CD4-positive, CD25-positive, alpha-beta regulatory T cell (primary cell): ENCODE results near the gene RIC8A. TPM values are rescaled to one million over a fixed set of nuclear protein-coding genes. Genes with fewer than 3 reads are reported as not detected.
A peak's percentile ranks its signal among the peaks of the same experiment; 100 is the strongest.
"Not testable (repeated sequence)": the region's sequence is repeated elsewhere in the genome, so short reads cannot be mapped to it uniquely, and the experiment has no call there.

Source experiments
- ATAC-seq, 2 donors: fragments of 150-1000 bp; cut with Tn5 transposase; one replicate each; pipeline ENCODE4 v1.10.0; 2021; ENCODE audit warnings: low read depth in 2 of 2, moderate number of reproducible peaks in 2 of 2, moderate library complexity in 1 of 2
- DNase-seq, 3 donors: peaks; one replicate each; pipeline versions ENCODE4 v3.0.0 to v3.0.0-alpha.2; 2012 to 2022; ENCODE audit warnings: mixed read lengths in 1 of 3
- H3K27ac ChIP-seq: one replicate; pipeline ENCODE4 v1.7.0; 2013; ENCODE audit warnings: mild to moderate bottlenecking, low read length; ENCODE audit not compliant: insufficient read depth, poor library complexity, severe bottlenecking
- H3K27me3 ChIP-seq: one replicate; pipeline ENCODE4 v1.7.0; 2013; ENCODE audit warnings: low read length; ENCODE audit not compliant: control insufficient read depth, insufficient read depth
- H3K36me3 ChIP-seq: one replicate; pipeline ENCODE4 v1.7.0; 2013; ENCODE audit warnings: mild to moderate bottlenecking, low read length, moderate library complexity; ENCODE audit not compliant: control insufficient read depth, insufficient read depth
- H3K4me1 ChIP-seq: 2 replicates; pipeline ENCODE4 v1.7.0; 2013; ENCODE audit warnings: mild to moderate bottlenecking, low read length; ENCODE audit not compliant: insufficient read depth, control insufficient read depth, poor library complexity, severe bottlenecking
- H3K4me3 ChIP-seq: one replicate; pipeline ENCODE4 v1.7.0; 2013; ENCODE audit warnings: low read depth, mild to moderate bottlenecking, low read length, moderate library complexity
- H3K9me3 ChIP-seq, 2 experiments: 1 replicate in 1 of 2; 2 replicates in 1 of 2; pipeline ENCODE4 v1.7.0; 2013; ENCODE audit warnings: low read length in 2 of 2, mild to moderate bottlenecking in 1 of 2, moderate library complexity in 1 of 2; ENCODE audit not compliant: control insufficient read depth in 2 of 2
- H3K27ac Mint-ChIP-seq, 3 donors: one replicate each; pipeline ENCODE4 v1.8.0; 2020 to 2022; ENCODE audit warnings: mild to moderate bottlenecking in 3 of 3, mixed read lengths in 3 of 3, moderate library complexity in 2 of 3
- H3K27me3 Mint-ChIP-seq: one replicate; pipeline ENCODE4 v1.8.0; 2022; ENCODE audit warnings: mild to moderate bottlenecking, mixed read lengths
- H3K36me3 Mint-ChIP-seq: one replicate; pipeline ENCODE4 v1.8.0; 2020; ENCODE audit warnings: mixed read lengths
- H3K4me1 Mint-ChIP-seq, 4 donors: one replicate each; pipeline ENCODE4 v1.8.0; 2020 to 2022; ENCODE audit warnings: mixed read lengths in 4 of 4, mild to moderate bottlenecking in 1 of 4
- H3K4me3 Mint-ChIP-seq, 4 donors: one replicate each; pipeline ENCODE4 v1.8.0; 2020 to 2022; ENCODE audit warnings: mild to moderate bottlenecking in 4 of 4, mixed read lengths in 4 of 4, moderate library complexity in 3 of 4
- H3K9me3 Mint-ChIP-seq, 7 donors: one replicate each; pipeline ENCODE4 v1.8.0; 2020 to 2022; ENCODE audit warnings: mixed read lengths in 7 of 7, mild to moderate bottlenecking in 3 of 7, moderate library complexity in 2 of 7
- polyA plus RNA-seq, 4 donors: library from polyadenylated mRNA; unstranded; fragments of 300-500 nt; fragmentation: Illumina TruSeq; gene quantifications; one replicate each; pipeline ENCODE4 v1.2.3, GENCODE V29; 2021
- total RNA-seq: library from RNA; stranded (reverse); gene quantifications from one replicate; pipeline ENCODE4 v1.2.3, GENCODE V29; 2022

The RIC8A gene
- total and polyA plus RNA-seq, 5 donors from 2014 or later = 74.1 to 135 (median 78.6) TPM

- no peaks in the 10 kb centered on the region for H3K9me3 Mint-ChIP-seq
- no peaks in the 10 kb centered on the region for H3K27me3 Mint-ChIP-seq
- ATAC-seq = peak; percentile 88 to 90
- peaks cover 13 to 53% (median 26%) of the 10 kb centered on the region in 4 donors for H3K4me1 Mint-ChIP-seq
- peak within 1 kb of the TSS; percentile 98 to 100 (median 98) for H3K27ac Mint-ChIP-seq
- H3K36me3 Mint-ChIP-seq = peaks cover 4% of the 10 kb centered on the region
- Histone ChIP-seq H3K9me3 (no peaks in the 10 kb centered on the region), H3K4me3 (peak within 1 kb of the TSS; percentile 92), H3K36me3 (peaks cover 20% of the 10 kb centered on the region), H3K4me1 (peaks cover 25% of the 10 kb centered on the region), H3K27me3 (no peaks in the 10 kb centered on the region), H3K27ac (peak within 1 kb of the TSS; percentile 99)
- DNase-seq = peak; percentile 80 to 89 (median 87)
- peak within 1 kb of the TSS; percentile 96 to 99 (median 98) for H3K4me3 Mint-ChIP-seq
These were observed 28.7 kb downstream of the RIC8A start, which contains the start of gene SIRT3 for GRCh38 chr11:235997-236773. Gene SIRT3, minus strand, starts transcription at chr11:236342. Its CDS starts 14 bp downstream, at chr11:236328.

DNA sequence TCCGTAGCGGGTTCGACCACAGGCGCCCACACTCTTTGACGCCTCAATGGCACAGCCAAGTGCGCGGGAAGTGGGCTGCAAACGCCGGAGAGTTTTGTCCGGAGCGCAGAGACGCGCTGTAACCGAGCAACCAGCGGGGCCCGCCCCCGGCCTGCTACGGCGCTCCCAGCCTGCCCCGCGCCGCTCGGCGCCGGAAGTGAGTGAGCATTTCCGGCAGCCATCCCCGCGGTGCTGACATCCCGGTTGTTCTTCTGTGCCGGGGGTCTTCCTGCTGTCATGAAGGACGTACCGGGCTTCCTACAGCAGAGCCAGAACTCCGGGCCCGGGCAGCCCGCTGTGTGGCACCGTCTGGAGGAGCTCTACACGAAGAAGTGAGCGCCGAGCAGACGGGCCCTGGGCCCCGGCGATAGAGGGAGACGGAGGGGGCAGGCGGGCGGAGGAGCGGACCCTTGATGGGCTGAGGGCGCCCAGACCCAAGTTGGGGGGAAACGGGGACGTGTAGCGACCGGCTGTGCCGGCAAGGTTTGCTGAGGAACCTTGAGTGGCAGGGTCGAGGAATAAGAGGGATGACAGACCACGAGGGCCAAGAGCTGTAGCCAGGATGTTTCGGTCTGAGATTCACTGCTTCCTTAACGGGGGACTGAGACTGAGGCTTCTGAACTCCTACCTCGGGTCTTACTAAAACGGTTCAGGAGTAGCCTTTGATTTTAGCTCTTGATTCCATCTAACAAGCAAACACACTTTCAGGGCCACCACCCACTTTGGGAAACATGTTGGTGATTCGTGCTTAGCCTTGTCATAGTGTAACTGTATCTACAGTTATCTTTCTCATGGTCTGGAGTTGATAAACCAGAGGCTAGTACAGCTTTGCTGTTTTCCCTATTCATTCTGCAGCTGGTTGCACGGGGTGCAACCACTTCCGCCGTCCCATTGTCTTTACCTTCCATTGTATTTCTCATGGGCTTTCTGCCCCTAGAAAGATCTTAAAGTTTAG is 29.6 kb downstream of the RIC8A start, which contains the start of gene PSMD13:
TSS of gene PSMD13 (plus strand) at position 203 of the 994 bp plus-strand sequence. CDS start at position 277, 74 bp downstream.
- ATAC-seq (peak; percentile 85 to 86), DNase-seq (peak; percentile 82 to 91 (median 88))
- Mint-ChIP-seq H3K4me1 (peaks cover 22 to 62% (median 31%) of the 10 kb centered on the region in 4 donors), H3K9me3 (no peaks in the 10 kb centered on the region), H3K36me3 (peaks cover 11% of the 10 kb centered on the region), H3K27me3 (no peaks in the 10 kb centered on the region), H3K4me3 (peak within 1 kb of the TSS; percentile 96 to 99 (median 98)), H3K27ac (peak within 1 kb of the TSS; percentile 98 to 100 (median 98))
- no peaks in the 10 kb centered on the region for H3K27me3 ChIP-seq
- peak within 1 kb of the TSS; percentile 99 for H3K27ac ChIP-seq
- peaks cover 25% of the 10 kb centered on the region for H3K4me1 ChIP-seq
- H3K36me3 ChIP-seq = peaks cover 29% of the 10 kb centered on the region
- H3K9me3 ChIP-seq = no peaks in the 10 kb centered on the region
- H3K4me3 ChIP-seq = peak within 1 kb of the TSS; percentile 92

DNA sequence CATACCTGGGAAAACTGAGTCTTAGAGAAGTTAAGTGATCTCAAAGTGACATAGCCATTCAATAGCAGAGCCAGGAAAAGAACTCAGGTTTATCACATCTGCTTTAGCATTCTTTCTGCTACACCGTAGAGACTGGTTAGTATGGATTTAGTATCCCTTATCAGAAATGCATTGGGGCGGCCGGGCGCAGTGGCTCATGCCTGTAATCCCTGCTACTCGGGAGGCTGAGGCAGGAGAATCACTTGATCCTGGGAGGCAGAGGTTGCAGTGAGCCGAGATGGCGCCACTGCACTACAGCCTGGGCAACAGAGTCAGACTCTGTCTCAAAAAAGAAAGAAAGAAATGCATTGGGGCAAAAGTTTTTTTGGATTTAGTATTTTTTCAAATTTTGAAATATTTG is 30.8 kb downstream of the RIC8A start:
- H3K27me3 ChIP-seq, H3K27ac ChIP-seq, H3K9me3 ChIP-seq, DNase-seq, H3K9me3 Mint-ChIP-seq, ATAC-seq, H3K27me3 Mint-ChIP-seq: not testable (repeated sequence)
- peaks cover 35% of the 10 kb centered on the region for H3K36me3 ChIP-seq
- H3K4me1 ChIP-seq = peaks cover 25% of the 10 kb centered on the region
- Mint-ChIP-seq H3K4me3 (peak overlapping the region; percentile 96 to 99 (median 98)), H3K4me1 (peaks cover 23 to 64% (median 35%) of the 10 kb centered on the region in 4 donors), H3K36me3 (peaks cover 18% of the 10 kb centered on the region), H3K27ac (peak overlapping the region in 2 of 3 donors; percentile 25 to 98)
- peak overlapping the region; percentile 92 for H3K4me3 ChIP-seq

GRCh38 chr11:240315-240714 is 32.8 kb downstream of the RIC8A start:
- Histone ChIP-seq H3K27ac (no peak overlapping the region), H3K4me1 (peaks cover 22% of the 10 kb centered on the region), H3K4me3 (no peak overlapping the region), H3K36me3 (peaks cover 54% of the 10 kb centered on the region), H3K9me3 (no peaks in the 10 kb centered on the region), H3K27me3 (no peaks in the 10 kb centered on the region)
- DNase-seq (no peak), ATAC-seq (no peak)
- H3K4me1 Mint-ChIP-seq = peaks cover 23 to 59% (median 34%) of the 10 kb centered on the region in 4 donors
- no peaks in the 10 kb centered on the region for H3K9me3 Mint-ChIP-seq
- H3K27ac Mint-ChIP-seq = no peak overlapping the region
- no peaks in the 10 kb centered on the region for H3K27me3 Mint-ChIP-seq
- peaks cover 27% of the 10 kb centered on the region for H3K36me3 Mint-ChIP-seq
- H3K4me3 Mint-ChIP-seq = peak overlapping the region in 1 of 4 donors; percentile 96

DNA sequence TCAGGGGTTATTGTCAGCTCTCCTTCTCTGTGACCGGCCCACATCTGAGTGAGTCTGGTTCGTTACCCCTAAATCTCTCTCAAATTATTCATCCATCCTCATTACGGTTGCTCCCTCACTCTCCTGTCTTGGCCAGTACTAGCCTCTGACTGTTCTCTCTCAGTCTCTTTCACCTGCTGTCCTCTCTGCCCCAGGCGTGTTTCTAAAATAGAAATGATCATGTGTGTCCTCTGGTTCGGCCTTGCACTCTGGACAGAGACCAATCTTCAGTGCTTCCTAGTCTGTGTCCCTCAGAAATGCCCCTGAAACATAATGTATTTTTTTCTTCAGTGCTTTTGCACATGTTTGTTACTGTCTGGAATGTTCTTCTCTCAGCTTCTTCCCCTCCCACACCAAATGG is 34.1 kb downstream of the RIC8A start:
- Mint-ChIP-seq H3K4me3 (peak overlapping the region in 2 of 4 donors; percentile 22 to 86), H3K36me3 (peaks cover 35% of the 10 kb centered on the region)
- H3K36me3 ChIP-seq = peaks cover 67% of the 10 kb centered on the region

DNA sequence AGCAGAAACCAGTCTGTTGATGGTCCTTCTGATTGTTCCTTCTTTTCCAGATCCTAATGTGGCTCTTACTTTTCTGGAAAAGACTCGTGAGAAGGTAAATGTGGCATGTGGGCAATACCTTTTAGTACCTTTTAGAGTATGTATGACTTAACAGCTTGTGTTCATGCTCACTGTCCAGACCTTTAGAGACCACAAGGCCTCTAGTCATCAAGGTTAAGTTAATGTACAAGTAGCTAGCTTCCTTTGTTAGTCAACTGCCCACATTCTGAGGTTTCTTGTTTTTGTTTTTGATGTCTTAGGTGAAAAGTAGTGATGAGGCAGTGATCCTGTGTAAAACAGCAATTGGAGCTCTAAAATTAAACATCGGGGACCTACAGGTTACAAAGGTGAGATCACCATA is 36.9 kb downstream of the RIC8A start:
- Mint-ChIP-seq H3K4me3 (no peak overlapping the region), H3K27ac (no peak overlapping the region), H3K9me3 (peaks cover 0 to 1% (median 0%) of the 10 kb centered on the region in 7 donors), H3K4me1 (peaks cover 15 to 35% (median 20%) of the 10 kb centered on the region in 4 donors), H3K27me3 (no peaks in the 10 kb centered on the region), H3K36me3 (peaks cover 53% of the 10 kb centered on the region)
- DNase-seq (no peak), ATAC-seq (no peak)
- peaks cover 87% of the 10 kb centered on the region for H3K36me3 ChIP-seq
- no peaks in the 10 kb centered on the region for H3K27me3 ChIP-seq
- H3K4me3 ChIP-seq = no peak overlapping the region
- no peak overlapping the region for H3K27ac ChIP-seq
- H3K9me3 ChIP-seq = no peaks in the 10 kb centered on the region
- no peaks in the 10 kb centered on the region for H3K4me1 ChIP-seq

More for the DNA sequence above, 34.1 kb downstream of the RIC8A start:
- no peak for DNase-seq
- no peak overlapping the region for H3K4me3 ChIP-seq
- H3K4me1 Mint-ChIP-seq = peaks cover 22 to 58% (median 28%) of the 10 kb centered on the region in 4 donors
- no peaks in the 10 kb centered on the region for H3K9me3 ChIP-seq
- H3K4me1 ChIP-seq = peaks cover 15% of the 10 kb centered on the region
- ATAC-seq = no peak
- H3K27ac ChIP-seq = no peak overlapping the region
- no peaks in the 10 kb centered on the region for H3K27me3 Mint-ChIP-seq
- peaks cover 0 to under 1% (median 0%) of the 10 kb centered on the region in 7 donors for H3K9me3 Mint-ChIP-seq
- no peak overlapping the region for H3K27ac Mint-ChIP-seq
- no peaks in the 10 kb centered on the region for H3K27me3 ChIP-seq

DNA sequence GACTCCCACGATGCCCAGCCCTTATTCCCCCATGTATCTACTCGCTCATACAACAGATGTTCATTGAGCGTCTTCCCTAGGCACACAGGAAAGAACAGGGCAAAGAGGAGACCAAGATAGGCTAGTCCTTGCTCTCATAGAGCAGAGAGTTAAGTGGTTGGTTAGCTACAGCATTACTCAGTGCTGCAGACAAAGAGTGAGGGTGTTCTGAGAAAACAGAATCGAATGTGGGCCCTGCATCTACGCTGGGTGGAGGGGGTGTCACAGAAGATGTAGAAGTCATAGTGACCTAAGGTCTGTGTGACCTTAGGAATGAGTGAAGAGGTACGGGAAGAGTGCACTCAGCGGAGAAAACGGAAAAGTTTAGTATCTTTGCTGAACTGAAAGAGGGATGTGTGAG is 41.6 kb downstream of the RIC8A start:
- peak overlapping the region in 1 of 3 donors; percentile 84 for H3K27ac Mint-ChIP-seq
- H3K36me3 ChIP-seq = peaks cover 89% of the 10 kb centered on the region

More for the DNA sequence above, 41.6 kb downstream of the RIC8A start:
- peaks cover 3% of the 10 kb centered on the region for H3K4me1 ChIP-seq
- Mint-ChIP-seq H3K36me3 (peaks cover 55% of the 10 kb centered on the region), H3K9me3 (peaks cover 0 to 1% (median 0%) of the 10 kb centered on the region in 7 donors), H3K4me3 (no peak overlapping the region), H3K27me3 (no peaks in the 10 kb centered on the region), H3K4me1 (peaks cover 0 to 17% (median 4%) of the 10 kb centered on the region in 4 donors)
- DNase-seq = no peak
- H3K4me3 ChIP-seq = no peak overlapping the region
- no peaks in the 10 kb centered on the region for H3K27me3 ChIP-seq
- no peaks in the 10 kb centered on the region for H3K9me3 ChIP-seq
- ATAC-seq = no peak
- no peak overlapping the region for H3K27ac ChIP-seq
